ENCODE measurements around the gene CNR2.
"Not testable (repeated sequence)": the region's sequence is repeated elsewhere in the genome, so short reads cannot be mapped to it uniquely, and the experiment has no call there.

The CNR2 gene

DNA sequence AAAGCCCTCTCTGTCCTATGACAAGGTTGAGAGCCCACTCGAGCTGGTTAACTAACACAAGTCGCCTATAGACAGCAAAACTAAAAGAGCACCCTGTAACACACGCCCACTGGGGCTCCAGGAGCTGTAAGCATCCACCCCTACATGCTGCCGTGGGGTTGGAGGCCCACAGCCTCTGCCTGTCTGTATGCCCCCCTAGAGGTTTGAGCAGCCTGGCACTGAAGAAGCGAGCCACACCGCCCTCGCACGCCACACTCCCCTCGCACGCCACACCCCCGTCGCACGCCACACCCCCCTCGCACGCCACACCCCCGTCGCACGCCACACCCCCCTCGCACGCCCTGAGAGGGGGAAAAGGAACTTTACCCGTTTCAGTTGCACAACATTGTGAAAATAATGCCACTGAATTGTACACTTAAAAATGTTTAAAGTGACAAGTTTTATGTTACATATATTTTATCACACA, 74.7 kb downstream of the CNR2 start:
- DNase-seq (ENCODE audit: low read depth) = peak; percentile 16
- TF ChIP-seq, protein P1, sequence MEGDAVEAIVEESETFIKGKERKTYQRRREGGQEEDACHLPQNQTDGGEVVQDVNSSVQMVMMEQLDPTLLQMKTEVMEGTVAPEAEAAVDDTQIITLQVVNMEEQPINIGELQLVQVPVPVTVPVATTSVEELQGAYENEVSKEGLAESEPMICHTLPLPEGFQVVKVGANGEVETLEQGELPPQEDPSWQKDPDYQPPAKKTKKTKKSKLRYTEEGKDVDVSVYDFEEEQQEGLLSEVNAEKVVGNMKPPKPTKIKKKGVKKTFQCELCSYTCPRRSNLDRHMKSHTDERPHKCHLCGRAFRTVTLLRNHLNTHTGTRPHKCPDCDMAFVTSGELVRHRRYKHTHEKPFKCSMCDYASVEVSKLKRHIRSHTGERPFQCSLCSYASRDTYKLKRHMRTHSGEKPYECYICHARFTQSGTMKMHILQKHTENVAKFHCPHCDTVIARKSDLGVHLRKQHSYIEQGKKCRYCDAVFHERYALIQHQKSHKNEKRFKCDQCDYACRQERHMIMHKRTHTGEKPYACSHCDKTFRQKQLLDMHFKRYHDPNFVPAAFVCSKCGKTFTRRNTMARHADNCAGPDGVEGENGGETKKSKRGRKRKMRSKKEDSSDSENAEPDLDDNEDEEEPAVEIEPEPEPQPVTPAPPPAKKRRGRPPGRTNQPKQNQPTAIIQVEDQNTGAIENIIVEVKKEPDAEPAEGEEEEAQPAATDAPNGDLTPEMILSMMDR (conservative IDR thresholded peaks at IDR 0.05; ENCODE audit: control insufficient read depth, insufficient read depth, low read depth, low read length) = no peak
- H3K4me3 ChIP-seq (ENCODE audit: control insufficient read depth, low read depth, low read length) = peak overlapping the region; percentile 17

DNA sequence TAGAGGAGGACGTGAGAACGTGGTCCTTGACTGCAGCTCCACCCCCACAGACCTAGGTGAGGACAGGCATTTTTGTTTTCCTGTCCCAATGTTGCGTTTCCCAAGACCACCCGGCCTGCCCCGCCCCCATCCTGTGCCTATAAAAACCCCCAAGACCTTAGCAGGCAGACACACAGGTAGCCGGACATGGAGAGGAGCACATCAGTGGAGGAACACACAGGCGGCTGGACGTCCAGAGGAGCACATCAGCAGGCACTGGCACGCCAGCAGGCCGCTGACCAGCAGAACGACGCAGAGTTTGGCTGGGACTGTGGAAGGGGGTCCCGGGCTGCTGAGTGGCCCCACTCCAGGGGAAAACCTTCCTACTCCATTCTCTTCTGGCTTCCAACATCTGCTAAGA, 75.3 kb downstream of the CNR2 start:
- TF ChIP-seq, protein P1 (conservative IDR thresholded peaks at IDR 0.05; ENCODE audit: control insufficient read depth, insufficient read depth, low read depth, low read length) = no peak
- no peak for DNase-seq (ENCODE audit: low read depth)
- H3K4me3 ChIP-seq (ENCODE audit: control insufficient read depth, low read depth, low read length) = no peak overlapping the region

DNA sequence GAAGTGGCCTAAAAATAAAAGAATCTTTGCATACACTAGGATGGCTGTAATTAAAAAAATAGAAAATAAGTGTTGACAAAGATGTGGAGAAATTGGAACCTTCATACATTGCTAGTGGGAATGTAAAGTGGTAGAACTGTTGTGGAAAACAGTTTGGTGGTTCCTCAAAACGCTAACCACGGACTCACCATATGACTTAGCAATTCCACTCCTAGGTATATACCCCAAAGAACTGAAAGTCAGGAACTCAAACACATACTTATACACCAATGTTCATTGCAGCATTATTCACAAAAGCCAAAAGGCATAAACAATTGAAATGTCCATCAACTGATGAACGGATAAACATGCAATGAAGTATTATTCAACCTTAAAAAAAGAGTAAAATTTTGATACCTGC, 77.1 kb downstream of the CNR2 start:
- TF ChIP-seq, protein P1 (conservative IDR thresholded peaks at IDR 0.05; ENCODE audit: control insufficient read depth, insufficient read depth, low read depth, low read length) = no peak

DNA sequence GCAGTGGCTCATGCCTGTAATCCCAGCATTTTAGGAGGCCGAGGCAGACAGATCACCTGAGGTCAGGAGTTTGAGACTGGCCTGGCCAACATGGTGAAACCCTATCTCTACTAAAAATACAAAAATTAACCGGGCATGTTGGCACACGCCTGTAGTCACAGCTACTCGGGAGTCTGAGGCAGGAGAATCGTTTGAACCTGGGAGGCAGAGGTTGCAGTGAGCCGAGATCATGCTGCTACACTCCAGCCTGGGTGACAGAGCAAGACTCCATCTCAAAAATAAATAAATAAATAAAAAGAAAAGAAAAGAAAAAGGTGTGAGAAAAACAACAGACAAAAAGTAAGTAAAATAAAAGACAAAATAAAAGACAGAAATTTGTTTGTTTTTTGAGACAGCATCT, 79.0 kb downstream of the CNR2 start:
- H3K4me3 ChIP-seq (ENCODE audit: control insufficient read depth, low read depth, low read length); DNase-seq (ENCODE audit: low read depth): not testable (repeated sequence)

More for the DNA sequence above, 77.1 kb downstream of the CNR2 start:
- no peak for DNase-seq (ENCODE audit: low read depth)
- no peak overlapping the region for H3K4me3 ChIP-seq (ENCODE audit: control insufficient read depth, low read depth, low read length)

DNA sequence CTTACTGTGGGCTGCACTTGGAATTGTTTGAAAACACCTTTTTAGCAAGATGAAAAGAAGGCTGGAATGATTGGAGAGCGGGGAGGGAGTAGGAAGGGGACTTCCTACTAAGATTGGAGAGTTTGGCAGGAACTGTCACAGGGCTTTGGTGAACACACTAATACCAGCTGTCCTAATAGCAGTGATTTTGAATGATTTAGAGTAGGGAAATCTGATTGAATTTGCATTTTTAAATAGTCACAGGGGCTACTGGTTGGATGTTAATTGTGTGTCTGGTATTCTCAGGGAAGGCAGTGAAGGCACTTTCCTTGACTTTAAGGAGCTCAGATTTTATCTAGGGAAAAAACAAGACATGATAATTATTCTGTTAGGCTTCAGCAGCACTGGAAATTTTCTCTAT, 85.4 kb downstream of the CNR2 start:
- no peak overlapping the region for H3K4me3 ChIP-seq (ENCODE audit: control insufficient read depth, low read depth, low read length)
- TF ChIP-seq, protein P1 (conservative IDR thresholded peaks at IDR 0.05; ENCODE audit: control insufficient read depth, insufficient read depth, low read depth, low read length) = no peak
- DNase-seq (ENCODE audit: low read depth) = no peak

DNA sequence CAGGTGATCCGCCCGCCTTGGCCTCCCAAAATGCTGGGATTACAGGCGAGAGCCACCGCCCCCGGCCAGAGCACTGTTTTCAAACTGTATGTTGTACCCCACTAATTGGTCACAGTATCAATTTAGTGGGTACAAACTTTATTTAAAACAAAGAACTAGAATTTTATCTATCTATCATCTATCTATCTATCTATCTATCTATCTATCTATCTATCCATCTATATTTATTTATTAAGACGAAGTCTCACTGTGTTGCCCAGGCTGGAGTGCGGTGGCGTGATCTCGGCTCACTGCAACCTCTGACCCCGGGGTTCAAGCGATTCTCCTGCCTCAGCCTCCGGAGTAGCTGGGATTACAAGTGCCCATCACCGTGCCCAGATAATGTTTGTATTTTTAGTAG, 86.6 kb downstream of the CNR2 start:
- not testable (repeated sequence) for H3K4me3 ChIP-seq (ENCODE audit: control insufficient read depth, low read depth, low read length); DNase-seq (ENCODE audit: low read depth)

DNA sequence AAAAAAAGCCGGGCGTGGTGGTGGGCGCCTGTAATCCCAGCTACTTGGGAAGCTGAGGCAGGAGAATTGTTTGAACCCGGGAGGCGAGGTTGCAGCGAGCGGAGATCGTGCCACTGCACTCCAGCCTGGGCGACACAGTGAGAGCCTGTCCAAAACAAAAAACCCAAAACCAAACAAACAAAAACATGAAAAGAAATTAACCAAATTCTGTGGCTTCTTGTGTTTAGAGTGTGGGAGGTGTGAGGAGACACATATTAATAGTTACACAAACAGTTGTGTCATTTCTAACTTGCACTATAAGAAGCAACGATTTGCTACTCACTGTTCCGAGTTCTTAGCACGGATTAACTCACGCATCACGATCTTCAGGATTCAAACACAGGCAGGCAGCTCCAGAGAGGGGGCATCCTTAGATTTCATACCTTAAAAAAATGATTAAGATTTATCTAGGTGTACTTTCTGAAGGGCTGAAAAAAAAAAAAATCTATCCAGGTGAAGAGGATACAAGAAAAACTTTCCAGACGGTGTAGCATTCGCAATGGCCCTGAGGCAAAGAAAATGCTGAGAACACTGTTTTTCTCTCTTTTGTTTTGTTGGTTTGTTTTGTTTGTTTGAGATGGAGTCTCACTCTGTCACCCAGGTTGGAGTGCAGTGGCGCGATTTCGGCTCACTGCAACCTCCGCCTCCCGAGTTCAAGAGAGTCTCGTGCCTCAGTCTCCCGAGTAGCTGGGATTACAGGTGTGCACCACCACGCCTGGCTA, 87.2 kb downstream of the CNR2 start:
- no peak for DNase-seq (ENCODE audit: low read depth)
- TF ChIP-seq, protein P1 (conservative IDR thresholded peaks at IDR 0.05; ENCODE audit: control insufficient read depth, insufficient read depth, low read depth, low read length) = no peak
- peak overlapping the region; percentile 98 for H3K4me3 ChIP-seq (ENCODE audit: control insufficient read depth, low read depth, low read length)
